ENCODE results near the gene COPB2. TPM values are rescaled to one million over a fixed set of nuclear protein-coding genes. Genes with fewer than 3 reads are reported as not detected.
"Not testable (repeated sequence)": the region's sequence is repeated elsewhere in the genome, so short reads cannot be mapped to it uniquely, and the experiment has no call there.

Gene COPB2
- total RNA-seq, 2 donors from 2014 or later: 128 to 143 TPM

DNA sequence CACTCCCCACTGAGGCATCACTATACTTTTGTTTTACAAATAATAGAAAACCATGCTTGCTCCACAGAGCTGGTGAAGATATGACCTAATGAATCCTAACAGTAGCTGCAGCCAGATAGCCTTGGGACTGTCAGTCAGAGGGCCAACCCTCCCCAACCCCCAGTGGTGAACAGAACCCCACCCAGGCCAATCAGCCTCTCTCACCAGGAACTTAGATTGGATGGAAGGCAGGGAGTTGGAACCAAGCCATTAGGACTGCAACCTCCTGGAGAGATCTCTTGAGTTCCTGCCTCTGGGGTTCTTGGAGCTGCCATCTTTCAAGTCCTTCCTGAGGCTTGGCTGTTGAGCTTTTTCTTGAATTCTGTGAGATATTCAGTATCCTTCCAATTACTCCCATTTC is 48.7 kb downstream of the COPB2 start:
- DNase-seq: no peak
- peak; percentile 33 for ATAC-seq
- intact Hi-C loops (cut with DNase I, micrococcal nuclease): no loop called here

GRCh38 chr3:139339219-139339906 is 50.1 kb downstream of the COPB2 start:
- DNase-seq (no peak), ATAC-seq (no peak)
- intact Hi-C loops (cut with DNase I, micrococcal nuclease): no loop called here

- ATAC-seq: no peak
- intact Hi-C loops (cut with DNase I, micrococcal nuclease): no loop called here
- no peak for DNase-seq
Observed at GRCh38 chr3:139338405-139338804, 51.0 kb downstream of the COPB2 start.

DNA sequence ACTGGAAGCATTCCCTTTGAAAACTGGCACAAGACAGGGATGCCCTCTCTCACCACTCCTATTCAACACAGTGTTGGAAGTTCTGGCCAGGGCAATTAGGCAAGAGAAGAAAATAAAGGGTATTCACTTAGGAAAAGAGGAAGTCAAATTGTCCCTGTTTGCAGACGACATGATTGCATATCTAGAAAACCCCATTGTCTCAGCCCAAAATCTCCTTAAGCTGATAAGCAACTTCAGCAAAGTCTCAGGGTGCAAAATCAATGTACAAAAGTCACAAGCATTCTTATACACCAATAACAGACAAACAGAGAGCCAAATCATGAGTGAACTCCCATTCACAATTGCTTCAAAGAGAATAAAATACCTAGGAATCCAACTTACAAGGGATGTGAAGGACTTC is 54.8 kb downstream of the COPB2 start:
- DNase-seq; intact Hi-C loops (cut with DNase I, micrococcal nuclease); ATAC-seq: not testable (repeated sequence)

DNA sequence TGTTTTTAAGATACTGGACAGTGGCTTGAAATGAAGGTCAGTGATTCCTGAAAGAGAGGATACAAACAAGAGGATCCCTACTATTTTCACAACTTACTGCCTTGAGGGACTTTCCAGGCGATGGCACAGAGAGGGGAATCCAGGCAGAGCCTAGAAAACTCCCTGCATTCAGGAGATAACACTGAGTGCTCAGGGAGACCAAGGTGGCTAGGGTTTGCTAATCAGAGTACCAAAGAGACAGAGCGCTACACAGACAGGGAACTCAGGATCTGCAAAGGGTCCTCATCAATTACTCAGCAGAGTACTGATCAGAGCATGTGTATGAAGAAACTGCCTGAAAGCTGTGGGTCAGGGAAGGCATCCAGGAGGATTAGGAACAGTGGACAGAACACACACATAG is 57.4 kb downstream of the COPB2 start:
- ATAC-seq (no peak), DNase-seq (no peak)
- intact Hi-C loops (cut with DNase I, micrococcal nuclease): no loop called here

GRCh38 chr3:139329364-139329850 is 60.0 kb downstream of the COPB2 start:
- intact Hi-C loops (cut with DNase I, micrococcal nuclease): loop anchor here in 1 of 2 donors (5.0 kb wide), 2 partner anchors 217 to 392 kb away; no protein-coding TSS in a partner anchor
- DNase-seq (peak; percentile 84 to 93), ATAC-seq (peak; percentile 100)

DNA sequence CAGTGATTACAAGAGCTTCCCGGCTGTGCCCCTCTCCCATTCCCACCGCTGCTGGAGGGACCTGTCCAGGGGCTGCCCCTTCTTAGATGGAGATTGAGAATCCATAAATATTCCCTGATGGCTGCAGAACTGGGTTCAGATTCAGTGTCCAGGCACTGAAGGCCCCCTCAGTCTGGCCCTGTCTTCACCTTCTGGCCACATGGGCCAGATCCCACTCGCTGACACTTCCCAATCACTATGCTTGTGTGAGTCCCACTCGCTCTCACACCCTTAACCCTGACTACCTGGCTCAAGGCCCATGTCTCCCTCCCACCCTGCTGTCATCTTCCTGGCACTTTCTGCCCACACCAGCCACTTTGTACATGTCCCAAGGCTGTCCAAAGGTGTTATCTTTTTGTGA is 61.1 kb downstream of the COPB2 start:
- intact Hi-C loops (cut with DNase I, micrococcal nuclease): loop anchor here in 1 of 2 donors (5.0 kb wide), 2 partner anchors 216 to 391 kb away; no protein-coding TSS in a partner anchor
- DNase-seq: no peak
- ATAC-seq: no peak

DNA sequence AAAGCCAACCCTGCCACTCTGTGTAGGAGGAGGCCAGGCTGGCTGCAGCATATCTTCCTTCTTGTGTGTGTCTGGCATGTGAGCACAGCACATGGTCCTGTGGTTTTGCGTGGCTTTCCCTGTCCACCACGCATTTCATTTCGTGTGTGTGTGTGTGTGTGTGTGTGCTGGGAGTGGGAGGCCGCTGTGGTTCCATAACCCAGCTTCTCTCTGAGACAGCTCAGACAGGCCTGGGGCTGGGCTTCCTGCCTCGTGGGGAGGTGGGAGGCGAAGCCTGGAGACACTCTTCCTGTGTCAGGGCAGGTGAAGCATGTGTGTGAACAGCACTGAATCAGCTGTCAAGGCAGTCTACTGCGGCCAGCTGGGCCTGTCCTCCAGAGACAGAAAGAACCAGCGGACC is 61.6 kb downstream of the COPB2 start:
- ATAC-seq: no peak
- no peak for DNase-seq
- intact Hi-C loops (cut with DNase I, micrococcal nuclease): loop anchor here in 1 of 2 donors (5.0 kb wide), 2 partner anchors 216 to 391 kb away; no protein-coding TSS in a partner anchor

DNA sequence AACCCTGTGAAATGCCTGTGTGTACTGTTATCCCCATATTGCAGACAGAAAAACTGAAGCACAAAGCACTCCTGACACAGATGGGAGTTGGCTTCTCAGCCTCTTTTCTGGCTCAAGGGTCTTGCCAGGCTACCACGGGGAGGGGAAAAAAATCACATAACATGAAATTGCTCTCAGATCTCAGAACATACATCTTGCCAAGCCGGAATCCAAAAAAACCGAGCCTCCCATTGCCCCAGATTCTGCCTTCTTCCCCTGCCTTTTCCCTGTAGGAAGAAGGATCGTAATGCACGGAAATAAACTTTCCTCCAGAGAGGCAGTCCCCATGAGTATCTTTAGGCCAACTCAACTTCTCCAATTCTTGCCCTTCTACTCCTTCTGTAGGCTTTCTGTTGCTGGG is 62.2 kb downstream of the COPB2 start:
- ATAC-seq (no peak), DNase-seq (no peak)
- intact Hi-C loops (cut with DNase I, micrococcal nuclease): loop anchor here in 1 of 2 donors (5.0 kb wide), 2 partner anchors 215 to 390 kb away; no protein-coding TSS in a partner anchor

- intact Hi-C loops (cut with DNase I, micrococcal nuclease): loop anchor here in 1 of 2 donors (5.0 kb wide), 2 partner anchors 214 to 389 kb away; no protein-coding TSS in a partner anchor
- ATAC-seq (no peak), DNase-seq (no peak)
Observed at GRCh38 chr3:139326707-139327106, 62.7 kb downstream of the COPB2 start.

DNA sequence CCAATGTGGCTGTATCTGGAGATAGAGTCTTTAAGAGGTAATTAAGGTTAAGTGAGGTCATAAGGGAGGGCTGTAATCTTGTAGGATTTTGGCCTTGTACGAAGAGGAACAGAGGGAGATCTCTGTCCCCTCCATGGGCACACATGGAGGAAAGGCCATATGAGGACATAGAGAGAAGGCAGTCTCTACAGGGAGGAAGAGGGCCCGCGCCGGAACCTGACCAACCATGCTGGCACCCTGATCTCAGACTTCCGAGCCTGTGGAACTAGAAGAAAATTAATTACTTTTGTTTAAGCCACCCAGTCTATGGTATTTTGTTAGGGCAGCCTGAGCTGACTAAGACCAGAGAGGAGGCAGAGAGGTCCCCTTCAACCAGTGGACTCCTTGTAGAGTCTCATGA is 63.3 kb downstream of the COPB2 start:
- intact Hi-C loops (cut with DNase I, micrococcal nuclease): loop anchor here in 1 of 2 donors (5.0 kb wide), 2 partner anchors 214 to 389 kb away; no protein-coding TSS in a partner anchor
- ATAC-seq: no peak

GRCh38 chr3:139325551-139325950 is 63.9 kb downstream of the COPB2 start:
- intact Hi-C loops (cut with DNase I, micrococcal nuclease): loop anchor here in 1 of 2 donors (5.0 kb wide), 2 partner anchors 213 to 388 kb away; no protein-coding TSS in a partner anchor
- no peak for DNase-seq
- no peak for ATAC-seq

More for the DNA sequence above, 63.3 kb downstream of the COPB2 start:
- DNase-seq: no peak

DNA sequence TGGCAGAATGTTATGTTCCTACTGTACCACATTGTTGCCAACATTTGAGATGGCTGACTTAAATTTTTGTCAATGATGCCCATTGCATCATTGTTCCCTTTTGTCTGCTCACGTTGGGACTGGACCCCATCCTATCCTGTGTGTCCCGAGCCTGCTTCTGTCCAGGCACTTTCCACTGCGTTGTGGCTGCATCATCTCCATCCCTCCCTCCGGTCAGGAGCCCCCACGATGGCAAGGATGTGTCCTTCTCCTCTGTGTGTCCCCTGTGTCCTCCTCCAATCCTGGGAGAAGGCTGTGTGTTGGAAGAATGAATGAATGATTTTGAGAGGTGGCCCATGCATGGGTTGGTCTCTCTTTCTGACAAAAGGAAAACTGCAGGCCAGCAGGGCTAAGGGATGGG is 65.0 kb downstream of the COPB2 start:
- DNase-seq (no peak), ATAC-seq (no peak)
- intact Hi-C loops (cut with DNase I, micrococcal nuclease): no loop called here

DNA sequence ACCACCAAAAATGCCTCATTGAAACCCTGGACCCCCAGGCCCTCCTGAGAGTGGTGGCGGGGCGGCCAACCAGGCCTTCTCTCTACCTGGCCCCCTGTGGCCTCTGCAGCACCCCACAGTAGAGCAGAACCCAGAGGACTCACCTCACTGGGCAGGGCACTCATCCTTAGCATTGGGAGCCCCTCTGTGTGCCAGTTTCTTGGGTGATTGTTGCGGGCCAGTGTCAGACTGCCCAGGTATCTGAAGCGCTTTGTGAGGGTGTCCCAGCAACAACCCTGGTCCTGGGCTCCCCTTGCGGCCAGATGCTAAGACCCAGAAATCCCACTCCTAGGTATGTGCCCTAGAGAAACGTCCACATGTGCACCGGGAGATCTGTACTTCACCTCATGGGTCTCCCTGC is 66.3 kb downstream of the COPB2 start:
- no peak for DNase-seq
- ATAC-seq: no peak
- intact Hi-C loops (cut with DNase I, micrococcal nuclease): no loop called here

- ATAC-seq (no peak), DNase-seq (no peak)
- intact Hi-C loops (cut with DNase I, micrococcal nuclease): no loop called here
Observed at GRCh38 chr3:139322346-139322745, 67.1 kb downstream of the COPB2 start.

DNA sequence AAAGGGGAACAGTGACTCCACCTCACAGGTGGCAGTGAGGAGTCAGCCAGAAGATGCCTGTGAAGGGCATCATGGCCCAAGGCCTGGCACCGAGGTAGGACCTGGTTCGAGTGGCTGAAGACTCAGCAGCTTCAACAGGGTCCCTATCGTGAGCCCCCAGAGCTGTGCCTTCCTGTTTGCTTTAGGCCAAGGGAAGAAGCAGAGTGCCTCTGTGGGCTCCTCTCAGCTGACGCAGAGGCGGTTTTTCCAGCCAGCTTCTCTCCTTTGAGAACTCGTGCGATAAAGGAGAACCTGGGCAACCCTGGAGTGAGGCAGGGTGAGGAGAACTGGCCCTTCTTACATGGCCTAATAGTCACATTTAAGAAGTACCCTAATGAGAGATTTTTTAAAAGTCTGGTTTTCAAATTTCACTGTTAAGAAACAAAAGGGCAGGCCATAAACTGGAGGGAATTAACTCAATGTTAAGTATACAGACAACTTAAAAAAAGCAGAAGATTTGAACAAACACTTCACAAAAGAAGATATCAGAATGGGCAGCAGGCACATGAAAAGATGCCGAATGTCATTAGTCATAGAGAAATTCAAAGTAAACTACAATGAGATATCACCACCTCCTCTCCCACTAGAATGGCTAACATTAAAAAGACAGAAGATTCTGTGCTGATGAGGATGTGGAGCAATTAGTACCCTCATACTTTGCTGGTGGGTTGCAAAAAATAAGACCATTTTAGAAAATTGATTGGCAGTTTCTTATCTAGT is 68.7 kb downstream of the COPB2 start:
- intact Hi-C loops (cut with DNase I, micrococcal nuclease): no loop called here
- DNase-seq: no peak

DNA sequence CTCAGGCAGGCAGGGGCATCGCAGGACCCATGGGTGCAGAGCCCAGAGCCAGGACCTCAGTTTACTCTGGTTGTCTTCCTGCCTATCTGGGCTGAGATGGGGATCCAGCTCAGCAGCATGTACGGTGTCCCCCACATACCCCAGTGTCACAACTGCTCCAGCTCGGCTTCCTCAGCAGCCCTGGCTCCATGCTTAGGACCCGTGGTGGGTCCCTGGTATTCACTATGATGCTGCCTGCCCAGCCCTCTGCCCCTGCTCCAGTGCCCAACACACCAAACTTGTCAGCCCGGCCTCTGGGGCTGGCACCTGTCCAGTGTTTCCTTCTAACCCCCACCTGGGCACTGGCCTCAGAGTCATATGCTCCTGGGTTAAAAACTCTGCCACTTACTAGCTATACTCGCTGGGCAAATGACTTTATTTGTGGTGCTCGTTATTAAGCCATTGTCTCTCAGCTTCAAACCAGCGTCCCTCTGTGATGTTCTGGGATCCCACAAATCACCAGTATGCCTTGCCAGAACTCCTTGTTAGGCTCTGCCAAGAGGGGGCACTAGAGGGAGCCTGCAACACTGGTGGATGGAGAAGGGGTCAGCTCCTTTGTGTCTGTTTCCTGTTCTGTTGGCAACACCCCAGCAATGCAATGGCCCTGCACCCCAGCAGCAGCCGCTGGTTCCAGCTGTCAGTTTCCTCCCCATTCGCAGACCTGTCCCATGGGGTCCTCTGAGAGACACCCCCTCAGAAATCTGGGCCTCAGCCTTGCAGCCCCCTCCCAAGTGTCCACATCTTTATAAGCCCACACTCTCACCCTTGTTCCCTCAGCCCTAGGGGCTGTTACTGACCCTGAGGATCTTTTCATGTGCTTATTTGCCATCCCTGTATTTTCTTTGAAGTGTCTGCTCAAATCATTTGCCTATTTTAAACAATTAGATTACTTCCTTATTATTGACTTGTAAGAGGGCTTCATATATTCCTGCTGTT is 69.7 kb downstream of the COPB2 start:
- no peak for ATAC-seq
- intact Hi-C loops (cut with DNase I, micrococcal nuclease): no loop called here
- DNase-seq: no peak

More for the DNA sequence above, 68.7 kb downstream of the COPB2 start:
- ATAC-seq: no peak

DNA sequence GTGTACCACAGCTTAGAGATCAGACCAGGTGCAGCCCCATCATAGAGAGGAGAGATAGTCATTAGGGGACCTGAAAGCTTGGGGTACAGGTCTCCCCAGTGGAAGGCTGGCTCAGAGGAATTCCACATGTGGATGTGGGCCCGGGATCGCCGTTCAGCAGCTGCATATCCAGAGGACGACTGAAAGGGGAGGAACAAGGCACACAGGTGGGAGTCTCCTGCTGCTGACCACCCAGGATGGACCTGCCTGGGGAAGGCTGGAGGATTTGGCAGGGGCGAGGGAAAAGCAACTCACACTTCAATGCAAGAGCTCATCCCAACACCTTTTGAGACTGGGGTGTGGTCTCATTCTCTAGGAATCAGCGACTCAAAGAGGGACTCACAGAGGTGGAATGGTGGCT is 70.6 kb downstream of the COPB2 start:
- intact Hi-C loops (cut with DNase I, micrococcal nuclease): no loop called here
- ATAC-seq: no peak
- DNase-seq: no peak

DNA sequence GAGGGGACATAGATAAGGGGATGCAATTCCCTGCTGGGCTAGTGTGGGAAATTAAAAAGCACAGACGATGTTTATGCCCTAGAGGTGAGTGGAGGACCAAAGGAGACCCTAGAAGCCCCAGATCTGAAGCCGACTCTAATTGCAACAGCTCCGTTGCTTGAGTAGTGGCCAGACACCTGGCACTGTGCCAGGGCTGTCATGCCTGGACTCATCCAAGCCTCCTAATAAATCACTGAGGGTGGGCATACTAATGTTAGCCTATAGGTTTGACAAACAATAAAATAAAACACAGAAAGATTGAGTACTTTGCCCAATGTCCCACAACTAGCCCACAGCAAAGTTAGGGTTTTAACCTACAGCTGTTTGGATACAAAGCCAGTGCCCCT is 71.0 kb downstream of the COPB2 start:
- DNase-seq (no peak), ATAC-seq (no peak)
- intact Hi-C loops (cut with DNase I, micrococcal nuclease): no loop called here

All from left colon (tissue), 2 donors.